ENCODE data around the gene PALLD.

PALLD gene

GRCh38 chr4:168867128-168867527, 370.3 kb downstream of the PALLD start:
- no peak overlapping the region for H3K4me3 ChIP-seq (ENCODE audit: low read depth, low read length)
- TF ChIP-seq CTCF (IDR thresholded peaks at IDR 0.05; ENCODE audit: low read depth, low read length) = no peak

GRCh38 chr4:168868044-168868781, 371.4 kb downstream of the PALLD start:
- TF ChIP-seq CTCF (IDR thresholded peaks at IDR 0.05; ENCODE audit: low read depth, low read length) = no peak
- no peak overlapping the region for H3K4me3 ChIP-seq (ENCODE audit: low read depth, low read length)

- H3K4me3 ChIP-seq (ENCODE audit: low read depth, low read length) = no peak overlapping the region
- no peak for TF ChIP-seq CTCF (IDR thresholded peaks at IDR 0.05; ENCODE audit: low read depth, low read length)
These were observed 371.9 kb downstream of the PALLD start for GRCh38 chr4:168868802-168869201.

DNA sequence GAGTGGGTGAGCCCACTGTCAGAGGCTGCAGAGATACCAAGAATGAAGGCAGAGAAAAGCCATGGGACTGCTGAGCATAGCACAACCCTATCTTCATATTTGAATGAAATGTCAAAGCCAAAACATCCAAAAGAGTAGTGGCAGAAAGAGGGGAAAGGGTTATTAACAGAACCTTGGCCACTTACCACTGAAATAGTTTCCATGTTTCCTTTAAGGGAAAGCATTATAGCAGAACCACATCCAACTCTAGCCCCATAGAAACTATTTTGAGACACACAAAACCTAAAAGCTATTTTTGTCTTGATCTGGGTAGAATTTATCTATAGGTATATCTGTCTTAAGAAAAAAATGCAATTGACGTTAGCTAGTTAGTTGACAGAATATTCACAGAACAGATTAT, 373.2 kb downstream of the PALLD start:
- no peak overlapping the region for H3K4me3 ChIP-seq (ENCODE audit: low read depth, low read length)
- no peak for TF ChIP-seq CTCF (IDR thresholded peaks at IDR 0.05; ENCODE audit: low read depth, low read length)

- H3K4me3 ChIP-seq (ENCODE audit: low read depth, low read length) = no peak overlapping the region
- no peak for TF ChIP-seq CTCF (IDR thresholded peaks at IDR 0.05; ENCODE audit: low read depth, low read length)
These were observed 374.8 kb downstream of the PALLD start for GRCh38 chr4:168871632-168872031.

GRCh38 chr4:168874083-168874482, 377.2 kb downstream of the PALLD start:
- no peak for TF ChIP-seq CTCF (IDR thresholded peaks at IDR 0.05; ENCODE audit: low read depth, low read length)

GRCh38 chr4:168876106-168876505, 379.3 kb downstream of the PALLD start:
- TF ChIP-seq CTCF (IDR thresholded peaks at IDR 0.05; ENCODE audit: low read depth, low read length) = no peak
- H3K4me3 ChIP-seq (ENCODE audit: low read depth, low read length) = no peak overlapping the region

More at GRCh38 chr4:168874083-168874482, 377.2 kb downstream of the PALLD start:
- no peak overlapping the region for H3K4me3 ChIP-seq (ENCODE audit: low read depth, low read length)

All from WI38 (cell line).